ENCODE results near the gene RABGAP1L.

GRCh38 chr1:174995916-174996315 is 836.6 kb downstream of the RABGAP1L start:
- no peak for TF ChIP-seq POLR2AphosphoS5 (IDR thresholded peaks at IDR 0.05; ENCODE audit: low read depth, low read length)
- TF ChIP-seq POLR2A (IDR thresholded peaks at IDR 0.05; ENCODE audit: low read depth, low read length), result no peak
- no peak for TF ChIP-seq TAF1 (IDR thresholded peaks at IDR 0.05; ENCODE audit: borderline replicate concordance, low read depth, low read length)

Measured in GM12892 (cell line).